ENCODE data around the gene CPZ. TPM values are rescaled to one million over a fixed set of nuclear protein-coding genes. Genes with fewer than 3 reads are reported as not detected.

CPZ gene
- total RNA-seq, 6 experiments from 2014 or later = 0.24 to 0.80 (median 0.74) TPM; not detected in 1

DNA sequence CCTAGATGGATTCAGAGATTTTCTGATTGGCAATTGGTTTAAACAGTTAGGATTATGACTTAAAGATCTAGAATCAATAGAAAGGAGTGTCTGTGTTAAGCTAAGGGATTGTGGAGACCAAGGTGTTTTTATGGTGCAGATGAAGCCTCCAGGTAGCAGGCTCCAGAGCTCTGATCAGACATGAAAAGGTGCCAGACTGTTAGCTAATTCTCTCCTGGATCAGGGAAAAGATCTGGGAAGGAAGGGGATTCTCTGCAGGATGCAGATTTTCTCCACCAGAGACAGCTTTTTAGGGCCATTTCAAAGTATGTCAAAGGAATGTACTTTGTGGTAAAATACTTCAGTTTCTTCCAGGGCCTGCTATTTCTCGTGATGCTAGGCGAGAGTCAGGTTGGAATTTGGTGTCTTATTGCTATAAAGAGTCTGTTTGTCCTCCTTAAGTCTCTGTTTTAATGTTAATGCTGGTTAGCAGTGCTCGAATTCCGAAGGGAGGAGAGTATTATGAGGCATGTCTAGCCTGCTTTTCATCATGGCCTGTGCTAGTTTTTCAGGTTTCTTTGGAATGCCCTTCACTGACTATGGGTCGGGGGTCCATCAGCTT, 24.4 kb upstream of the CPZ start:
- no peak overlapping the region for H3K4me3 ChIP-seq
- WGBS (ENCODE audit: insufficient coverage, low coverage, low lambda C conversion rate, missing lambda C conversion rate) = 66% methylated on average over 3 of the region's 5 CpGs
- no peaks in the 10 kb centered on the region for H3K36me3 ChIP-seq
- no peak overlapping the region for H3K27ac ChIP-seq
- intact Hi-C loops (cut with DNase I) = no loop called here
- H3K27me3 ChIP-seq = no peaks in the 10 kb centered on the region
- no peaks in the 10 kb centered on the region for H3K4me1 ChIP-seq
- no peaks in the 10 kb centered on the region for H3K9me3 ChIP-seq
- DNase-seq (no peak), ATAC-seq (no peak)
- TF ChIP-seq, protein P1, sequence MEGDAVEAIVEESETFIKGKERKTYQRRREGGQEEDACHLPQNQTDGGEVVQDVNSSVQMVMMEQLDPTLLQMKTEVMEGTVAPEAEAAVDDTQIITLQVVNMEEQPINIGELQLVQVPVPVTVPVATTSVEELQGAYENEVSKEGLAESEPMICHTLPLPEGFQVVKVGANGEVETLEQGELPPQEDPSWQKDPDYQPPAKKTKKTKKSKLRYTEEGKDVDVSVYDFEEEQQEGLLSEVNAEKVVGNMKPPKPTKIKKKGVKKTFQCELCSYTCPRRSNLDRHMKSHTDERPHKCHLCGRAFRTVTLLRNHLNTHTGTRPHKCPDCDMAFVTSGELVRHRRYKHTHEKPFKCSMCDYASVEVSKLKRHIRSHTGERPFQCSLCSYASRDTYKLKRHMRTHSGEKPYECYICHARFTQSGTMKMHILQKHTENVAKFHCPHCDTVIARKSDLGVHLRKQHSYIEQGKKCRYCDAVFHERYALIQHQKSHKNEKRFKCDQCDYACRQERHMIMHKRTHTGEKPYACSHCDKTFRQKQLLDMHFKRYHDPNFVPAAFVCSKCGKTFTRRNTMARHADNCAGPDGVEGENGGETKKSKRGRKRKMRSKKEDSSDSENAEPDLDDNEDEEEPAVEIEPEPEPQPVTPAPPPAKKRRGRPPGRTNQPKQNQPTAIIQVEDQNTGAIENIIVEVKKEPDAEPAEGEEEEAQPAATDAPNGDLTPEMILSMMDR (IDR thresholded peaks at IDR 0.05) = no peak
- no peak for TF ChIP-seq POLR2A (IDR thresholded peaks at IDR 0.05)

DNA sequence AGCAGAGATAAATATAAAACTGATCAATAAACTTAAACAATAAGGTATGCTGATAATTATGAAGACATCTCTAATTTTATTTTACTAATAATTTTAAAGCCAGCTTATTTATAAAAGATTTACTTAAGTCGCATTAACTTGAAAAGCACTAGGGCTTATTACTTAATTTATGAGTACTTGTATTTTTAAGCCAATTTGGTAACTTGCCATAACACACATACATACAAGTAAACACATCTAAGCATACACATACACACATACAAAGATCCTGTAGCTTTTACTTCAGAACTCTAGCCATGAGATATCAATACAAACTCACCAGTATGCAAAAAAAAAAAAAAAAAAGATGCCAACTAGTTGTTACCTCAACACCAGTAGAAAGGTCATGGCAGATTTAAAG, 22.4 kb upstream of the CPZ start:
- no peak for ATAC-seq
- intact Hi-C loops (cut with DNase I) = no loop called here
- no peaks in the 10 kb centered on the region for H3K4me1 ChIP-seq
- no peaks in the 10 kb centered on the region for H3K9me3 ChIP-seq
- no peaks in the 10 kb centered on the region for H3K27me3 ChIP-seq
- no peak overlapping the region for H3K4me3 ChIP-seq
- no peaks in the 10 kb centered on the region for H3K36me3 ChIP-seq
- no peak overlapping the region for H3K27ac ChIP-seq
- TF ChIP-seq, protein P1 (IDR thresholded peaks at IDR 0.05) = no peak
- no peak for TF ChIP-seq POLR2A (IDR thresholded peaks at IDR 0.05)
- WGBS (ENCODE audit: insufficient coverage, low coverage, low lambda C conversion rate, missing lambda C conversion rate) = 70% methylated on average over 1 of the region's 1 CpG
- no peak for DNase-seq

DNA sequence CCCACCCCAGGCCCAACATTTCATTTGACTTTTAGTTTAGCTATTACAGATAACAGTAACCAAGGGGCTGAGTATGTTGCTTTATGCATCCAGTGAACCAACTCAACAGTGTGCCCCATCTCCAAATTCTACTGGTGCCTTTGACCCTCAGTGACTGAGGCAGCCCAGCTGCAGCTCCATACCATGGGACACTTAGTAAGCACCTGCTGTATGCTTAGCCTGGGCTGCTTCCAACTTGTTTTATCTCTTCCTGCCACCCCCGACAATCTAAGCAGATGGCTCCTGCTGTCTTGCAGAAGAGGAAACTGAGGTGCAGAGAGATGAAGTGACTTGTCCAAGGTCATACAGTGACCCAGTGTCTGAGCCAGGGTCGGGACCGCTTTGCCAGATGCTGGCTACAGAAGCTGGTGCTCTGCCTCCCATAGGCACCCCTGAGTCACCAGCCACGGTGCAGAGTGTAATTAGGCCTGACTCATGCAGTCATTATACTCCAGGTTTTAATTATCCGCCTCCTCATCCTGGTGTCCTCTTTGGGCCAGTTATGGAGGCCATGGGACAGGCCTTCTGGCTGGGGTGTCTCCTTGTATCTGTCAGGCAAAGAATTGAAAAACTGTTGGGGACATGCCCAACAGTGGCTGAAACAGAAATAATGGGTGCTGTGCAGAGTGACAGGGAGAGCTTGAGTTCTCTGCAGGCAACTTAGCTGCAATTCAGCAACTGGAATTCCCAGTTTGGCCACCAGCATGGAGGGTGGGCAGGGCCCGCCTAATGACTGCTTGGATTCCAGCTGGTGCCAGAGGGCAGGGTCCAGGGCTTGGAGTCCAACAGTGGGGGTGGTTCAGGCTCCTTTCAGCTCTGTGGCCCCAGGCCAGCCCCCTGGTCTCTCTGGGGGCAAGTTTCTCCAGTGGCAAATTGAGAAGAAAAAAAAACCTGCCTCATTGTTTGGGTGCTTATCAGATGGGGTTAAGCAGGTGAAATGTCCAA, 20.6 kb upstream of the CPZ start:
- ATAC-seq (no peak), DNase-seq (peak in 1 of 3 donors; percentile 22)
- no peaks in the 10 kb centered on the region for H3K4me1 ChIP-seq
- no peaks in the 10 kb centered on the region for H3K9me3 ChIP-seq
- WGBS (ENCODE audit: insufficient coverage, low coverage, low lambda C conversion rate, missing lambda C conversion rate) = 40% methylated on average over 3 of the region's 6 CpGs
- H3K36me3 ChIP-seq = no peaks in the 10 kb centered on the region
- no peak for TF ChIP-seq POLR2A (IDR thresholded peaks at IDR 0.05)
- H3K4me3 ChIP-seq = no peak overlapping the region
- no peaks in the 10 kb centered on the region for H3K27me3 ChIP-seq
- H3K27ac ChIP-seq = no peak overlapping the region
- intact Hi-C loops (cut with DNase I) = no loop called here

DNA sequence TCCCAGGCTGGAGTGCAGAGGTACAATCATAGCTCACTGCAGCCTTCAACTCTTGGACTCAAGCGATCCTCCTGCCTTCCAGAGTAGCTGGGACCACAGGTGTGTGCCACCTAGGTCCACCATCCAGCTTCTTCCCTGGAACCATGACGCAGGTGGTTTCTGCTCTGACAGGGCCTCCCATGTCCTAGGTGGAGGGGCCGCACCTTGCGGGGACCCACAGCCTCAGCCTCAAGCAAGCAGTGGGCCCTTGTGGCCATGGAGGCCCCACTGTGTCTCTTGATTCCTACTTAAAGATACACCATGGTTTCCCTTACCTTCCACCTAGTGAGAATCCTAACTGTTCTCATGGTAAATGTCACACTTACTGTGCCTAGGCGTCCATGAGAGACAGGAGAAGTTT, 19.3 kb upstream of the CPZ start:
- DNase-seq (peak in 1 of 3 donors; percentile 30), ATAC-seq (no peak)
- TF ChIP-seq, protein P1 (IDR thresholded peaks at IDR 0.05) = no peak
- TF ChIP-seq POLR2A (IDR thresholded peaks at IDR 0.05) = no peak
- H3K27ac ChIP-seq = no peak overlapping the region
- no peaks in the 10 kb centered on the region for H3K4me1 ChIP-seq
- H3K4me3 ChIP-seq = no peak overlapping the region
- intact Hi-C loops (cut with DNase I) = no loop called here
- H3K9me3 ChIP-seq = no peaks in the 10 kb centered on the region
- no peaks in the 10 kb centered on the region for H3K36me3 ChIP-seq
- 50% methylated on average over 3 of the region's 5 CpGs for WGBS (ENCODE audit: insufficient coverage, low coverage, low lambda C conversion rate, missing lambda C conversion rate)
- H3K27me3 ChIP-seq = no peaks in the 10 kb centered on the region
